NCI-H146 treated with DMSO at 0.1 percent for 48 hours (cell line): ENCODE measurements around the gene DECR2.
A peak's percentile ranks its signal among the peaks of the same experiment; 100 is the strongest.
"Not testable (repeated sequence)": the region's sequence is repeated elsewhere in the genome, so short reads cannot be mapped to it uniquely, and the experiment has no call there.

Experiments
- DNase-seq: peaks from one replicate; lab custom pipeline; 2025; ENCODE audit not compliant: unreplicated experiment; lab: John Stamatoyannopoulos, UW

DECR2 gene

GRCh38 chr16:378821-379182 lies 22.9 kb upstream of the DECR2 start:
- DNase-seq: no peak

GRCh38 chr16:379183-379960 lies 22.3 kb upstream of the DECR2 start:
- DNase-seq: peak; percentile 95

DNA sequence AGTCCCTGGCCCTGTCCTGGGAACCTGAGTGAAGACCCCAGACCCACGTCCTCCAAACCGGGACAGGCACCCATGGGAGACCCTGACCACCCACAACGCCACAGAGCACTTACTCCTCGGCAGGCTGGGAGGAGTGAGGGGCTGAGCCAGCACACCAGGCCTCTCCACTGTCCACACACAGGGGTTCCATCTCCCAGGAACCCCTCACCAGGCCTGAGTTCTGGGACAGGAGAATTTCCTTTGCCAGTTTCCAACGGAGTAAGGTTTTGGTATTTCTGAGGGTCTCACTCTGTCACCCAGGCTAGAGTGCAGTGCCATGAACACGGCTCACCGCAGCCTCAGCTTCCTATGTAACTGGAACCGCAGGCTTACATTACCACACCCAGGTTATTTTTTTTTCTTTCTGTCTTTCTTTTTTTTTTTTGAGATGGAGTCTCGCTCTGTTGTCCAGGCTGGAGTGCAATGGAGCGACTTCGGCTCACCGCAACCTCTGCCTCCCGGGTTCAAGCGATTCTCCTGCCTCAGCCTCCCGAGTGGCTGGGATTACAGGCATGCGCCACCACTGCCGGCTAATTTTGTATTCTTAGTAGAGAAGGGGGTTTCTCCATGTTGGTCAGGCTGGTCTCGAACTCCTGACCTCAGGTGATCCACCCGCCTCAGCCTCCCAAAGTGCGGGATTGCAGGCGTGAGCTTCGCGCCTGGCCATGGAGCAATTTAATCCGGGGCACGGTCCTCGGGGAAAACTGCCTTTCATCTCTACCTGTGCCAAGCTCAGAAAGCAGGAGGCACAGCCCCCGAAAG lies 21.5 kb upstream of the DECR2 start:
- no peak for DNase-seq

- DNase-seq: no peak
These were observed 21.0 kb upstream of the DECR2 start for GRCh38 chr16:380762-381011.

- no peak for DNase-seq
These were observed 20.5 kb upstream of the DECR2 start for GRCh38 chr16:381012-381788.

- DNase-seq: no peak
These were observed 19.6 kb upstream of the DECR2 start, which contains the start of gene PGAP6 for GRCh38 chr16:381789-382717. TSS of gene PGAP6 (minus strand) at chr16:381978. CDS start at chr16:381821, 157 bp downstream.

DNA sequence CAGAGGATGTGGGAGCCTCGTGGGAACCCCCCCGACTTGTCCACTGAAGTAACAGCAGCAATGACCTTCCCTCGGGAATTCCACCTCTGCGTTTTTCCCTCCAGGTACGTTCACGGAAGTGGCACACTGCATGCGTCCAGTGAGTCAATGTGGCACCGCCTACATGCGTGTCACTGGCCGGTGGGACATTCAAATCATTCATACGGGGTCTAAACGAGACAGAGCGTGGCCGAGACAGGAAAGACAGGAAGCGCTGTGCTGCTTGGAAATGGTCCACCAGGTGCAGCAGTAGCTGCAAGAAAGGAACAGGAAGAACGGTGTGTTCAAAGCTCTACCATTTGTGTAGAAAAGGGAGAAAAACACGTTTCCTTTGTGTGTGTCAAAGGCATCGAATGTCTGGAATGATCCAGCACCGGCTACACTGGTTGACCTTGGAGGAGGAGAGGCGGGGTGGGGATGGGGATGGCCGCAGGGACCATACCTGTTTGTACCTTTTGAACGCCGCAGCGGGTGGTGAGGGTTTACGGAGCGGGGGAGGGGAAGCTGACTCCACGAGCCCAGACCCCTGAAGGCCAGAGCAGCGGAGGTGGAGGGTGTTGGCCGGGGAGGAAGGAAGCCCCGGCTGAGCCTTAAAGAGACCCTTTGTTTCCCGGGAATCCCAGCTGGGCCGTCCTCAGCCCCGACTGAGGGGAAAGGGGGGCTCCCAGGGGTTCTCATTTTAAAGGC lies 18.2 kb upstream of the DECR2 start:
- no peak for DNase-seq

DNA sequence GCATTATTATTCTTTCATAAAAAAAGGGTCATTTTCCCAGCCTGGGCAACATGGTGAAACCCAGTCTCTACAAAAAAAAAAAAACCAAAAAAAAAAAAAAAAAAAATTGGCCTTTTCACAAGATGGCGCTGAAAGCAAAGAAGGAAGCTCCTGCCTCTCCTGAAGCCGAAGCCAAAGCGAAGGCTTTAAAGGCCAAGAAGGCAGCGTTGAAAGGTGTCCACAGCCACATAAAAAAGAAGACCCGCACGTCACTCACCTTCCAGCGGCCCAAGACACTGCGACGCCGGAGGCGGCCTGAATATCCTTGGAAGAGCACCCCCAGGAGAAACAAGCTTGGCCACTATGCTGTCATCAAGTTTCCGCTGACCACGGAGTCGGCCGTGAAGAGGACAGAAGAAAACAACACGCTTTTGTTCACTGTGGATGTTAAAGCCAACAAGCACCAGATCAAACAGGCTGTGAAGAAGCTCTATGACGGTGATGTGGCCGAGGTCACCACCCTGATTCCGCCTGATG lies 15.0 kb upstream of the DECR2 start:
- DNase-seq: no peak

GRCh38 chr16:387761-388666 lies 13.7 kb upstream of the DECR2 start:
- not testable (repeated sequence) for DNase-seq

DNA sequence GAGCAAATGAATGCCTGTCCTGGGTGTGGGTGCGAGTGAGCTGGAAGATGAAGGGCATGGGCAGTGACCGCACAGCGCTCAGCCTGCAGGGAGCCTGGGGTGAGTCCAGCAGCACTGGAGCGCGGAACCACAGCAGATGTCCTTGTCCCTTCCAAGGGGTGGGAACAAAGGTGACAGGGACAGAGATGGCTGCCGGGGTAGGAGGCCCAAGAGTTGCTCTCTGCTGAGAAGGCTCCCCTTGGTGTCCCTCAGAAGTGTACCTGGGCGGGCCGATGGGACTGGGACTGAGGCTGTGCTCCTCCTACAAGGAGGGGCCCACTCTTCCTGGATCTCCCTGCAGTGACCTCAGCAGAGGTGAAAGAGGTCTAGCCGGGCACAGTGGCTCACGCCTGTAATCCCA lies 12.3 kb upstream of the DECR2 start:
- DNase-seq: no peak

DNA sequence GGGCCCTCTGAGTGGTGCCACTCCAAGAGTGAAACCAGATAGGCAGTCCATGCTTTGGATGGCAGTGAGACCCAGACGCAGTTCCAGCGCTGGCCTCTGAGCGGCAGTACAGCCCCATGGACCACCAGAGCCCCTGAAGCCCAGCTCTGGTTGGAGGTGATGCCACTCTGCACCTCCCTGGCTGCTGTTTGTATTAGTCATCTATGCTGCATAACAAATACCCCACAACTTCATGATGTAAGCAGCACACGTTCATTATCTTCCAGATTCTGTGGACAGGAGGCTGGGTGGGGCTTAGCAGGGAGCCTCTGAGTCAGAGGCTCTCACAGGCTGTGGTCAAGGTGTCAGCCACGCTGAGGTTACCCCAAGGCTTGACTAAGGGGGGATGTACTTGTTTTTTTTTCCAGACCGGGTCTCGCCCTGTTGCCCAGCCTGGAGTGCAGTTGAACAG lies 9.8 kb upstream of the DECR2 start:
- DNase-seq: peak; percentile 29

DNA sequence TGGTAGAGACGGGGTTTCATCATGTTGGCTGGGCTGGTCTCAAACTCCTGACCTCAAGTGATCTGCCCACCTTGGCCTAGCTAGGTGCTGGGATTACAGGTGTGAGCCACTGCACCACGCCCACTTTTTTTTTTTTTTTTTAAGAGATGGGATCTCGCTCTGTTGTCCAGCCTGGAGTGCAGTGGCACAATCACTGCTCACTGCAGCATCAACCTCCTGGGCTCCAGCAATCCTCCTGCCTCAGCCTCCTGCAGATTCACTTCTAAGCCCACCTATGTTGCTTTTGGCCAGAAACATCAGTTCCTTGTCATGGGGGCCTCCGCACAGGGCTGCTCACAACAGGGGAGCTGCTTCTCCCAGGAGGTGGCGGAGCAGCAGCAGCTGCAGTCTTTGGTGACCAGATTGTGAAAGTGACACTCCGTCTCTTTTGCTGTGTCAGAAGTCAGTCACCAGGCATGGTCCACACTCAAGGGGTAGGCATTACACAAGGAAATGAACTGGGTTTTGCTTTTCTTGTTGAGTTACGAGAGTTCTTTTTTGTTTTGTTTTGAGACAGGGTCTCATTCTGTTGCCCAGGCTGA lies 9.1 kb upstream of the DECR2 start:
- DNase-seq: no peak

- DNase-seq: peak; percentile 60
These were observed 5.5 kb upstream of the DECR2 start for GRCh38 chr16:396199-396598.

GRCh38 chr16:396605-397004 lies 5.1 kb upstream of the DECR2 start:
- DNase-seq: no peak

GRCh38 chr16:397135-397661 lies 4.5 kb upstream of the DECR2 start, which contains the start of gene NME4:
TSS of gene NME4 (plus strand) at chr16:397199. CDS start at chr16:397223, 24 bp downstream.
- no peak for DNase-seq

DNA sequence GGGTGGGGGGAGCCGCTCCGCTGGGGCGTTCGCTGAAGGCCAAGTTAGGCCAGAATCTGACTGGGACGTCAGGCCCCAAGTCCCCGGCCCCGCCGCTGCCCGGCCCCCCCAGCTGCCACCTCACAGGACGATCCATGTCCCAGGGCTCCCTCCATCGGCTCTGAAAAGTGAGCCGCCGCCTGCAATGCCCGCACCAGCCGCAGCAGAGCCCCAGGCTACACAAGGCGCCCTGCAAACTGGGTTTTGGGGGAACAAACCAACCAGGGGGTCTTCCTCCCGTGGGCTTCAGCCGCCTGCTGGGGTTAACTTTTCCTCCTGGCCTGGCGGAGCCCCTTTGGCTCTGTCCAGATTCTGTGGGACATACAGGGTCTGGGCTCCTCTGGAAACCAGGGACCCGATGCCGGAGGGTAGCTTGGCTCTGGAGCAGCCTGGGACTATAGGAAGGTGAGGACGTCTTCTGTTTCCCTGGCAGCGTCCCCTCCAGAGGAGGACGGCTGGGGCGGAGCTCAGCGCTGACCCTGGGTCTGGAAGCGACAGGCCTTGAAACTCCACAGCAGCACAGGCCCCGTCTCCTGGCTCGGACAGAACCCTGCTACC lies 3.9 kb upstream of the DECR2 start:
- no peak for DNase-seq

GRCh38 chr16:398561-399339 lies 2.9 kb upstream of the DECR2 start:
- no peak for DNase-seq
